CD4-positive, alpha-beta T cell treated with Interleukin-4 for 4 hours (primary cell): ENCODE measurements around the gene PRELID3B.

Experiments used
- DNase-seq: peaks from one replicate; pipeline ENCODE4 v3.0.0-alpha.2; 2020

PRELID3B gene

DNA sequence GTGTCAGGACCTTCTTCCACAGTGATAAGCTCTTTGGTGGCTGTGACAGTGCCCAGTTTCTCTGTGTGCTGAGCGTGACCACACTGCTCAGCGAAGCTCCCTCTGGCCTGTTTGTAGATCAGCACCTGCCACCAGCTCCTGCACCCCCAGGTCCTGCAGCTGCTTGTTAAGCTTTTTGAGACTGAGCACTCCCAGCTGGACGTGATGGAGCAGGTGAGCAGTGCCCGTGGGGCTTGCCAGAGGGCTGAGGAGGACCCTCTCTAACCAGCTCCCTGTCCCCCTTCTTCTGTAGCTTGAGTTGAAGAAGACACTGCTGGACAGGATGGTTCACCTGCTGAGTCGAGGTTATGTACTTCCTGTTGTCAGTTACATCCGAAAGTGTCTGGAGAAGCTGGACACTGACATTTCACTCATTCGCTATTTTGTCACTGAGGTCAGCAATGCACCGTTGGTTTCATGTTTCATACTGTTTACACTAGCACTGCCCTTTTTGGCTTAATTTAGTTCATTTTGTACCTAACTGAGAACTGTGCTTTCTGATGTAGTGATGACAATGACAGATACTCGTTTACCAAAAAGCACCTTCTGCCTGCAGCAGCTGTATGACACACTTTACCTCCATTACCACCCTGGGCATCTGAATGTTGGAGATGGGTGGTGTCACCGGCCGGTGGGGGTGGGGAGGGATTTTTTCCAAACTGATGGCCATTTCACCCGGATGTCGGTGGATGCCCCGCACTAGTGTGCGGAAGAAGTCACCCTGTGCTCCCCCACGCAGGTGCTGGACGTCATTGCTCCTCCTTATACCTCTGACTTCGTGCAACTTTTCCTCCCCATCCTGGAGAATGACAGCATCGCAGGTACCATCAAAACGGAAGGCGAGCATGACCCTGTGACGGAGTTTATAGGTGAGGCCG, 49.0 kb downstream of the PRELID3B start:
- DNase-seq, result no peak

DNA sequence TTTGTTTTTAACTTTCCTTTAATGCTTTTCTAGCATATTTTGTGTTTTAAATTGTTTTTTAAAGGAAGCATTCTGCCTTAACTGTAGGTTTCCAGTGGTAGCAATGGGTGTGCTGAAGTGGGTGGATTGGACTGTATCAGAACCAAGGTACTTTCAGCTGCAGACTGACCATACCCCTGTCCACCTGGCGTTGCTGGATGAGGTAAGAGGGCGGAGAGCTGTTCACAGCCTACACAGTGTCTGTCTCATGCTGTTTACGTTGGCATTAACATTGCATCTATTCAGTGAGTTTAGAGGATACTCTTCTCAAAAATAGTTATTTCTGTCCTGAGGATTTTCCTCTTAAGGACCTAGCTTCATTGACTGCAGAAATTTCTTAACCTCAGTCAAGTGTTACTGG, 49.7 kb downstream of the PRELID3B start:
- no peak for DNase-seq

DNA sequence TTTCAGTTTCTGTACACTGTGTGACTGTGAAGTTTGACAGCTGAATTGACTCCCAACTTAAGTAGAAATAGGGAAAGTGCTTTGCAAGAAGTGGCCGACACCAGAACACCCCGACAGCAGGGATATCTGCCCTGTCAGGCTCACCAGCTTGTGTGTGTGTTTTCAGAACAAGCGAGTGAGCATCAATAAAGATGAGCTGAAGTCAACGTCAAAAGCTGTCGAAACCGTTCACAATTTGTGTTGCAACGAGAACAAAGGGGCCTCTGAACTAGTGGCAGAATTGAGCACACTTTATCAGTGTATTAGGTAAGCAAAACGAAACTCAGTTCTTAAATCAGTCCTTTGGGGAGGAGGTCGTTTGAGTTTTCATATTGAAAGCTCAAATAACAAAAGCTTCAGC, 50.9 kb downstream of the PRELID3B start:
- no peak for DNase-seq

DNA sequence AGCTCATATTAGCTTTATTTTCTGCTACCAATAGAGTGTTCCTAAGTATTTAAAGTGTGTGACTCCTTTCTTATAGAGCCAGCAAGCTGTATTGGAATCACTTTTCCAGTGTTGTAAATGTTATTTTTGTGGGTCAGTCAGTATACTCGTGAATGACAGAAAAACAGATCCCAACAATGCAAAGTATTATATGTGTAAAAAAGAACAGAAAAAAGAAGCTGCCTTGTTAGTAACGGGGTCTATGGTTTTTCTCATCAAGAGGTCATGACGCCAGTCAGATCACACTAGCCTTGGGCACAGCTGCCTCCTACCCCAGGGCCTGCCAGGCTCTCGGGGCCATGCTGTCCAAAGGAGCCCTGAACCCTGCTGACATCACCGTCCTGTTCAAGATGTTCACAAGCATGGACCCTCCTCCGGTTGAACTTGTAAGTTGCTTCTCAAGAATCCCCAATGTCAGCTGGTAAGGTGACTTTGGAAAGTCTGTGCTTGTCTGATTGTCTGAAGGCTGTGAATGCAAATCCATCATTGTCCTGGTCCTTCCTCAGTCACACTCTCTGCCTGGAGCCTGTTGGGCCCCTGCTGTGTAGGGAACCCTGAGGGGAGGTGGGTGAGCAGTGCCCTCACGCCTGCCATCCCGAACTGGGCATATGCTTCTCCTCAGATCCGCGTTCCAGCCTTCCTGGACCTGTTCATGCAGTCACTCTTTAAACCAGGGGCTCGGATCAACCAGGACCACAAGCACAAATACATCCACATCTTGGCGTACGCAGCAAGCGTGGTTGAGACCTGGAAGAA, 51.7 kb downstream of the PRELID3B start:
- no peak for DNase-seq

DNA sequence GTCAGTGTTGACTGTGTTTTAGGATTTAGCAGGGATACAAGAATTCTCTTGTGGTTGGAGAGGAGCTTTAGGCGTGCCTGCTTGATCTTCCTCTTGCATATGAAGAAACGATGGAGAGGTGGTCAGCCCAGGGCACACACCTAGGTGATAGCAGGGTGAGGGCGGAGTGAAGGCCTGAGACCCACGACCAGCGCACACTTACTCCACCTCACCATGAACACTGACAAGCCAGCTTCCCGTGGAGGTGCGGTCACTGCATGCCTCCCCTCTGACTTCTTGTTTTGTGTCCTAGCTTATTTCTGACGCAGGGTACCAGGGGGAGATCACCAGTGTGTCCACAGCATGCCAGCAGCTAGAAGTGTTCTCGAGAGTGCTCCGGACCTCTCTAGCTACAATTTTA, 53.4 kb downstream of the PRELID3B start:
- DNase-seq, result no peak

DNA sequence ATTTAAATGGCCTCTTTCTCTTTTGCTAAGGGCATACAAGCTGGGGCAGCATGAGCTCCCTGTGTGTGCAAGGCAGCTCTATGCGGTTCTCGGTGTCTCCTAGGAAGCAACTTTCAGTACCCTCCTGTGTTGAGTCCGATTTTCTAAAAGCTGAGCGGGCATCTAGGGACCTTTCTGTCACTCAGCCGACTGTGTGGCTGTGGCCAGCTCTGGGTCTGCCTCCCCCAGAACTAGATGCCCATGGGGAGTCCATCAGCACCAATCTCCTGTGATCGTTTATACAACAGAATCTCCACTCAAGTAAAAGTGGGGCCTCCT, 54.1 kb downstream of the PRELID3B start:
- DNase-seq, result no peak

DNA sequence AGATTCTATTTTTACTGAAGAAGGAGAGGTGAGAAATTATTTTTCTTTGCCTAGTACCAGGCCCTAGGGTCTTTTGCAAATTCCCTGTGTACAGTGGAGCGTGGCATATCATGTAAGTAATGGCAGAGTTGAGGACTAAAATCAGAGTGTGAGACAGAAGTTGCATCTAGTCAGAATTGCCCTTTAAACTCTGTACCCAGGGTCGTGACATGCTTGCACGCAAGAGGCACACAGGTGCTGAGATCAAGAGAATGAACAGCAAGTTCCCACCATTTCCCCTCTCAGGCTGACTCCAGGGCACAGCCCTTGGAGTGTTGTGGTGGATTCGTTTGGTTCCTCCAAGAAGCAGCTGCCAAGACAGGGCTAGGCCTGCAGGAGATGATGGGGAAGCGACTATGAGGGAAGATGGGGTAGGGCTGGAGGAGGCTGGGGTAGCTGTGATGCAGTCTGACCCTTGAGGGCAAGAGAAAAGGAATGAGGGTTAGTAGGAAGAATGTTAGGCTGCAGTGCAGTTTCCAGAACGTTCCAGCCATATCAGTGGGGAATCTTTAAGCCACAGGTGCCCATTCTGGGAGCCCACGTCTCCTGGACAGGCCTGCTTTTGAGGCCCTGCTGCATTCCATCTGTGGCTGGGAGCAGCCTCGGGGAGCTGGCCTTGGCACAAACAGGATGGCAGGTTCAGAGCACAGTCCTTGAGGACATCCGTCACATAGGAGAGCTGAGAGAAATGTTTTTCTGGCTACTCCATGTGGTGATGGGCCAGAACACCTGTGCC, 54.6 kb downstream of the PRELID3B start:
- no peak for DNase-seq

DNA sequence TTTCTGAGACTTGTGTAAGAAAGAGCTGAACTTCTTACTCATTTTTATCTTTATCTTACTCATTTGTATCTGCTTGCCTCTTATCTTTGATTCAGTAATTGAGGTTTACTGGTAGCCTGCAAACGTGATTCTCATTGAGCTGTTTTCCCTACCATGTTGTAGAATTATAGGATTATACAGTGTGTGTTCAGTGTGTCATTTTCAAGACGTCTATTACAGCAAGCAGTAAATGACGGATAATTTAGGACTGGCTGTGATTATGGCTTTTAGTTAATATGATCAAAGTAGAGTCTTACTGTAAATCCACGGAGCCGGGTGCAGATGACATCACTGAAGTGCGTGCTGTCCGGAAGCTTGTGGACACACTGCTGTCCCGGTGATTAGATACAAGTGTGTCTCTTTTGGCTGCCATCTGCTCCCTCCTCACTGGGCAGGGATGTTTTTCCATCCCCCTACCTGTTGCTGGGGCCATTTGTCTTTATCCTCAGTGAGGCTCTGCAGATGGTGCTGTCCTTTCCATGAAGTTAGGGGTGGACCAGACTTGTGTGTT, 55.5 kb downstream of the PRELID3B start:
- DNase-seq, result no peak

DNA sequence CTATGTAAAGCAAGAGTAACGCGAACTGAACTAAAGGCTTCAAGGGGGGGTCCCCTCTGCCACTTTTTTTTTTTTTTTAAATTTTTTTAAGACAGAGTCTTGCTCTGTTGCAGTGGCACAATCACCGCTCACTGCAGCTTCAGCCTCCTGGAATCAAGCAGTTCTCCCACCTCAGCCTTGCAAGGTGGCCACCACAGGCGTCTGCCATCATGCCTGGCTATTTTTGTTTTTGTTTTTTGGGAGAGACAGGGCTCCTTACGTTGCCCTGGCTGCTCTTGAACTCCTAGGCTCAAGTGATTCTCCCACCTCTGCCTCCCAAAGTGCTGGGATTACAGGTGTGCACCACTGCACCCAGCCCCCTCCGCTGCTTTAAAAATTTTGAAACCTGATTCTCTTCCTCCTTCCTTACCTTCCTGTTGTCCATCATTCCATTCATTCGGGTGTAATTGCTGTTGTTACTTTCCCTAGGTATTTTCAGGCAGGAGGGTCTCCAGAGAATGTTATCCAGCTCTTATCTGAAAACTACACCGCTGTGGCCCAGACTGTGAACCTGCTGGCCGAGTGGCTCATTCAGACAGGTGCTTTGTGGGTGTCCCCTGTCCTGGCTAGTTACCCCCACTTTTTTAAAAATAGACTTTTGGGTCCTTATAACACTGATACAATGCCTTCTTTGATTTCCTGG, 56.2 kb downstream of the PRELID3B start:
- DNase-seq, result no peak

DNA sequence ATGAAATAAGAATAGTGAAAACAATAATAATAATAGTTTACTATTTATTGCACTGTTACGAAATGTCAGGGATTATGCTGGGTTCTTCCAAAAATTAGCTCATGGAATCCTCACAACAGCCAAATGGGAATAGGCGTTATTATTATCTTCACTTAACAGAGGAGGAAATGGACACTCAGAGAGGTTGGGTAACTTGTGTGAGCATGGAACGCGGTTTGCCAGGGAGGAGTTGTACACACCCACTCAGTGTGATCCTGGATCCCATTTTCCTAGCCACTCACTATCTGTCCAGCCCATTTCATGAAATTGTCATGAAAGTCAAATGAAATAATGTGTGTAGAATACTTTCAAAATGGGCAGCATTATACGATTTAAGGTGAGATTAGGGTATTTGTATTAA, 56.9 kb downstream of the PRELID3B start:
- no peak for DNase-seq

DNA sequence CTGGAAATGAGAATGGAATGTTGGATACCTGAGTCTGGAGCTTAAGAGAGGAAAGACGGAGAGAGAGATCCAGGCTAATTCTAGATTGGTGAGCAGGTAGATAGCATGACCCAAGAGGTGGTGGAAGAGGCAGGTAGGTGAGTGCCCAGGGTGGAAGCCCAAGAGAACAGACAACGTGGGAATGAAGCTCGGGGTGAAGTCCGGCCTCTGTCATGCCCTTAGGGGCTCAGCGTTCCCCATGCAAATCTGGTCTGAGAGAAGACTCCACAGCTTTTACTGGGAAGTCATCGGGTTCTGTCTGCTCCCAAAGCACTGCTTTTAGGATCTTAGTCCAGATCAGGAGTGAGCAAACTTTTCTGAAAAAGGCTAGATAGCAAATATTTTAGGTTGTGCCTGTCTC, 57.9 kb downstream of the PRELID3B start:
- no peak for DNase-seq
